ENCODE measurements around the gene FBXW11.
A peak's percentile ranks its signal among the peaks of the same experiment; 100 is the strongest.

The FBXW11 gene

DNA sequence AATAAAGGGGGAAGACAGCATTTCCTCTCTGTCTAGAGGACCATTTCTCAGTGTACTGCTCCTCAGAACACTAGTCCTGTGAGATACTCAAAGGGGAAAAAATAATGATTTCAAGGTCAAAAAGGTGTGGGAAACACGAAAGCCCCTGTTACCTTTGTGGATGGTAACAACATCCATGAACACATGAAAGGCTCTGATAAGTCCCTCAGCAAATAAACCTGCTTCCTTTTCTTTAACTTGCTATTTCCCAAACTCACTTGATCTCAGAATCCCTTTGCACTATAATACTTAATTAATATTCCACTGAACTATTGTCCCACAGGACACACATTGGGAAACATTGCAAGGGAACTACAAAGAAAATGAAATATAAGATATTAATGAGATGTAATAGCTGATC, 155.2 kb downstream of the FBXW11 start:
- TF ChIP-seq ZFX (IDR thresholded peaks at IDR 0.05; ENCODE audit: borderline replicate concordance): no peak
- TF ChIP-seq, protein P1, sequence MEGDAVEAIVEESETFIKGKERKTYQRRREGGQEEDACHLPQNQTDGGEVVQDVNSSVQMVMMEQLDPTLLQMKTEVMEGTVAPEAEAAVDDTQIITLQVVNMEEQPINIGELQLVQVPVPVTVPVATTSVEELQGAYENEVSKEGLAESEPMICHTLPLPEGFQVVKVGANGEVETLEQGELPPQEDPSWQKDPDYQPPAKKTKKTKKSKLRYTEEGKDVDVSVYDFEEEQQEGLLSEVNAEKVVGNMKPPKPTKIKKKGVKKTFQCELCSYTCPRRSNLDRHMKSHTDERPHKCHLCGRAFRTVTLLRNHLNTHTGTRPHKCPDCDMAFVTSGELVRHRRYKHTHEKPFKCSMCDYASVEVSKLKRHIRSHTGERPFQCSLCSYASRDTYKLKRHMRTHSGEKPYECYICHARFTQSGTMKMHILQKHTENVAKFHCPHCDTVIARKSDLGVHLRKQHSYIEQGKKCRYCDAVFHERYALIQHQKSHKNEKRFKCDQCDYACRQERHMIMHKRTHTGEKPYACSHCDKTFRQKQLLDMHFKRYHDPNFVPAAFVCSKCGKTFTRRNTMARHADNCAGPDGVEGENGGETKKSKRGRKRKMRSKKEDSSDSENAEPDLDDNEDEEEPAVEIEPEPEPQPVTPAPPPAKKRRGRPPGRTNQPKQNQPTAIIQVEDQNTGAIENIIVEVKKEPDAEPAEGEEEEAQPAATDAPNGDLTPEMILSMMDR (IDR thresholded peaks at IDR 0.05): no peak
- no peak overlapping the region for H3K27ac ChIP-seq

DNA sequence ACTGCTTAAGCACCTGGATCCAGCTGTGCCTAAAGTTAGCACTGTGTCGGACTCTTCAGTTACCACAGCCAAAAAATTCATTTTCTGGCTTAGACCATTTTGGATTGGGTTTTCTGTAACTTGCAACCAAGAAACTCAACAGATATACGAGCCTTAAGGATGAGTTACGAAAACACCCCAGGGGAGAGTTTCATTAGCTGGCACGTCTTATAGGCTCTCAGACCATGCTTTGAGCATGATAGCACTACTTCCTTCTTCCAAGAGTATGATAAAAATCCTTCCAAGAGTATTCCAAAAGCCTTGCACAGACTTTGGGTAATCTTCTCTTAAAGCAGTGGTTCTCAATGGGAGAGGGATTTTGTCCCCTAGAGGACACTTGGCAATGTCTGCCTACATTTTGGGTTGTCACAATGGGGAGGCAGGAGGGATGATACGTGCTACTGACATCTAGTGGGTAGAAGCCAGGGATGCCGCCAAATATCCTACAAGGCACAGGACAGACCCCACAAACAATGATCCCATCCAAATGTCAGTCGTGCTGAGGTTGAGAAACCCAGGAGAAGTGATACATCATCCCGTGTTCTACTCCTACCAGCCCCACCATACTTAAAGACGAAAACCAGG, 156.0 kb downstream of the FBXW11 start:
- no peak overlapping the region for H3K27ac ChIP-seq
- no peak for TF ChIP-seq ZFX (IDR thresholded peaks at IDR 0.05; ENCODE audit: borderline replicate concordance)
- TF ChIP-seq, protein P1 (IDR thresholded peaks at IDR 0.05): peak; percentile 24; the same call in 1 of the 2 replicates

GRCh38 chr5:171849585-171850323, 156.7 kb downstream of the FBXW11 start:
- no peak for TF ChIP-seq ZFX (IDR thresholded peaks at IDR 0.05; ENCODE audit: borderline replicate concordance)
- TF ChIP-seq, protein P1 (IDR thresholded peaks at IDR 0.05): no peak
- H3K27ac ChIP-seq: no peak overlapping the region

GRCh38 chr5:171848911-171849520, 157.4 kb downstream of the FBXW11 start:
- H3K27ac ChIP-seq: no peak overlapping the region
- TF ChIP-seq ZFX (IDR thresholded peaks at IDR 0.05; ENCODE audit: borderline replicate concordance): no peak
- TF ChIP-seq, protein P1 (IDR thresholded peaks at IDR 0.05): no peak

GRCh38 chr5:171848486-171848885, 158.0 kb downstream of the FBXW11 start:
- no peak overlapping the region for H3K27ac ChIP-seq
- TF ChIP-seq ZFX (IDR thresholded peaks at IDR 0.05; ENCODE audit: borderline replicate concordance): no peak
- TF ChIP-seq, protein P1 (IDR thresholded peaks at IDR 0.05): no peak

DNA sequence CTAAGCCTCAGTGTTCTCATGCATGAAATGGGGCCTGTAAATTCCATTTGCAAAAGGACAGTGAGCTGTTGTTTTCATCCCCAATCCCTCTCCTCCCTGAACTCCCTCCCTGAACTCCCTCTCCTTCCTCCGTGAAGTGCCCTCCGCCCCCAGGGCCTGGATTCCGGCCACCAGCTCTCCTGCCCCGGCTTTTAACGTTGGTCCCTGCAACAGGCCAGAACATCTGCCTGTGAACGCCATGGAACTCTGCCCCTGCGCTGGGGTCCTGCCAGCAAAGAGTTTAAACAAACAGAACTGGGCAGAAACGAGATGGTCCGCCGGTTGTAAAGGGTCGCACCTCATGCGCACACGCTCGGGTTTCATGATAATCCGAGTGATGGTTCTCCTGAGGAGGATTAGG, 158.4 kb downstream of the FBXW11 start:
- TF ChIP-seq, protein P1 (IDR thresholded peaks at IDR 0.05): no peak
- TF ChIP-seq ZFX (IDR thresholded peaks at IDR 0.05; ENCODE audit: borderline replicate concordance): no peak
- H3K27ac ChIP-seq: no peak overlapping the region

DNA sequence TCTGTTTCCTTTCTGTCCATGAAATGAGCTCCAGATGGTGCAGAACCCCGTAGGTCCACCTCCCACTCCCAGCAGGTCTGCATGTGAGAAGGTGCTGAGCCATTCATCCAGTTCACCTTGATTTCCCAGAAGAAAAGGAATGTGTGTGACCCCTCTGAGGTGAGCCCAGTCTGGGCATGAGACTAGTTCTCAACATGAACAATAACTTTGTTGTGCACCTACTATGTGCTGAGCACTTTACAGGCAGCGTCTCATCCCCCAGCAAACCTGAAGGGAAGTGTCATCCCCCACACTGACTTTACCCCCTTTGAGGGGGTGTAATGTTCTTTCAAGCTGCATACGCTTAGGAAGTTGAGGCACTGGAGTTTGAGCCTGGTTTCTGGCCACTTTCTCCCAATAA, 159.4 kb downstream of the FBXW11 start:
- TF ChIP-seq ZFX (IDR thresholded peaks at IDR 0.05; ENCODE audit: borderline replicate concordance): no peak
- TF ChIP-seq, protein P1 (IDR thresholded peaks at IDR 0.05): no peak
- H3K27ac ChIP-seq: no peak overlapping the region
